Neural cell (in vitro differentiated cells): Measurements from ENCODE around the gene BCL7B. TPM values are rescaled to one million over a fixed set of nuclear protein-coding genes. Genes with fewer than 3 reads are reported as not detected.

ENCODE experiments used
- H2AFZ ChIP-seq: fragments of 200-600, 300-800 bp; sonication (generic), shearing (Covaris generic); 2 replicates; pipeline ENCODE4 v1.6.0; 2014; ENCODE audit warnings: low read depth, mild to moderate bottlenecking, antibody characterized with exemption, low read length, moderate library complexity
- H3F3A ChIP-seq: fragments of 200-600 bp; shearing (Covaris generic); 2 replicates; pipeline ENCODE4 v1.6.1; 2016; ENCODE audit warnings: mild to moderate bottlenecking, moderate library complexity, mixed read lengths, antibody characterized with exemption, low read length; ENCODE audit not compliant: insufficient read depth, poor library complexity, severe bottlenecking
- H3K27ac ChIP-seq: fragments of 200-600, 300-800 bp; sonication (generic), shearing (Covaris generic); 2 replicates; pipeline ENCODE4 v1.5.1; 2014; ENCODE audit warnings: mild to moderate bottlenecking, low read length, moderate library complexity
- H3K27me3 ChIP-seq: fragments of 300-800, 200-600 bp; sonication (generic), shearing (Covaris generic); 2 replicates; pipeline ENCODE4 v1.6.0; 2014; ENCODE audit warnings: mild to moderate bottlenecking, low read depth, low read length, moderate library complexity; ENCODE audit not compliant: insufficient read depth
- H3K36me3 ChIP-seq: fragments of 300-800, 200-600 bp; sonication (generic), shearing (Covaris generic); 2 replicates; pipeline ENCODE4 v1.5.1; 2014; ENCODE audit warnings: mild to moderate bottlenecking, antibody characterized with exemption, low read length, moderate library complexity; ENCODE audit not compliant: insufficient read depth
- H3K4me2 ChIP-seq: fragments of 300-800, 200-600 bp; sonication (generic), shearing (Covaris generic); 2 replicates; pipeline ENCODE4 v1.6.0; 2014; ENCODE audit warnings: mild to moderate bottlenecking, low read length
- H3K4me3 ChIP-seq: fragments of 300-800, 200-600 bp; sonication (generic), shearing (Covaris generic); 2 replicates; pipeline ENCODE4 v1.5.1; 2014; ENCODE audit warnings: mild to moderate bottlenecking, low read length, moderate library complexity
- H3K79me2 ChIP-seq: fragments of 200-600 bp; shearing (Covaris generic); replicated peaks from 2 replicates; pipeline ENCODE4 v1.6.0; 2014; ENCODE audit warnings: mild to moderate bottlenecking, low read length, moderate library complexity; ENCODE audit not compliant: insufficient read depth
- H3K9ac ChIP-seq: fragments of 300-800, 200-600 bp; sonication (generic), shearing (Covaris generic); 2 replicates; pipeline ENCODE4 v1.6.1; 2016; ENCODE audit warnings: mild to moderate bottlenecking, low read length, mixed read lengths
- H3K9me2 ChIP-seq: fragments of 200-600 bp; shearing (Covaris generic); 2 replicates; pipeline ENCODE4 v1.6.1; 2016; ENCODE audit warnings: mild to moderate bottlenecking, low read length, mixed read lengths; ENCODE audit not compliant: insufficient read depth
- H3K9me3 ChIP-seq: fragments of 200-600, 300-800 bp; sonication (generic), shearing (Covaris generic); 2 replicates; pipeline ENCODE4 v1.6.1; 2016; ENCODE audit warnings: mild to moderate bottlenecking, mixed run types, low read length, moderate library complexity, mixed read lengths
- H4K20me1 ChIP-seq: fragments of 200-600 bp; shearing (Covaris generic); 2 replicates; pipeline ENCODE4 v1.6.1; 2016; ENCODE audit warnings: mild to moderate bottlenecking, mixed run types; ENCODE audit not compliant: insufficient read depth
- EP300 ChIP-seq: fragments of 450-650 bp; conservative IDR thresholded peaks from 2 replicates; pipeline ENCODE4 v1.6.1; 2014; ENCODE audit warnings: antibody characterized with exemption, mild to moderate bottlenecking, moderate library complexity; ENCODE audit not compliant: poor library complexity, severe bottlenecking
- EZH2 ChIP-seq: fragments of 200-600, 300-800 bp; shearing (Covaris generic), sonication (generic); IDR thresholded peaks from 2 replicates; pipeline ENCODE4 v1.6.1; 2014; ENCODE audit warnings: antibody characterized with exemption, low read length, borderline replicate concordance, mild to moderate bottlenecking; ENCODE audit not compliant: insufficient read depth, poor library complexity, severe bottlenecking
- MXI1 ChIP-seq: fragments of 450-650 bp; conservative IDR thresholded peaks from 2 replicates; pipeline ENCODE4 v1.6.1; 2014; ENCODE audit warnings: antibody characterized with exemption, mild to moderate bottlenecking; ENCODE audit not compliant: poor library complexity, severe bottlenecking
- POLR2AphosphoS5 ChIP-seq: IDR thresholded peaks from 2 replicates; pipeline ENCODE4 v1.6.1; 2012
- RAD21 ChIP-seq: fragments of 450-650 bp; conservative IDR thresholded peaks from 2 replicates; pipeline ENCODE4 v1.6.1; 2014; ENCODE audit warnings: antibody characterized with exemption, mild to moderate bottlenecking, moderate library complexity
- SMC3 ChIP-seq: fragments of 450-650 bp; conservative IDR thresholded peaks from 2 replicates; pipeline ENCODE4 v1.6.1; 2014; ENCODE audit warnings: antibody characterized with exemption, mild to moderate bottlenecking, moderate library complexity; ENCODE audit not compliant: poor library complexity
- TAF1 ChIP-seq: IDR thresholded peaks from 2 replicates; pipeline ENCODE4 v1.6.1; 2012; ENCODE audit warnings: low read depth
- polyA plus RNA-seq: library from polyadenylated mRNA; depleted of rRNA; stranded (reverse); fragments of >200 nt; gene quantifications from 2 replicates; pipeline ENCODE4 v1.2.3, GENCODE V29; 2014
- TF ChIP-seq, protein P1 (sequence below): IDR thresholded peaks from 2 replicates; pipeline ENCODE4 v1.6.1; 2012; ENCODE audit warnings: borderline replicate concordance
- TF ChIP-seq, protein P2 (sequence below): fragments of 450-650 bp; IDR thresholded peaks from 2 replicates; pipeline ENCODE4 v1.5.1; 2014; ENCODE audit warnings: antibody characterized with exemption, mild to moderate bottlenecking, moderate library complexity; ENCODE audit not compliant: poor library complexity, severe bottlenecking

The BCL7B gene
- polyA plus RNA-seq, 1 donor from 2014 or later: 23.6 TPM

DNA sequence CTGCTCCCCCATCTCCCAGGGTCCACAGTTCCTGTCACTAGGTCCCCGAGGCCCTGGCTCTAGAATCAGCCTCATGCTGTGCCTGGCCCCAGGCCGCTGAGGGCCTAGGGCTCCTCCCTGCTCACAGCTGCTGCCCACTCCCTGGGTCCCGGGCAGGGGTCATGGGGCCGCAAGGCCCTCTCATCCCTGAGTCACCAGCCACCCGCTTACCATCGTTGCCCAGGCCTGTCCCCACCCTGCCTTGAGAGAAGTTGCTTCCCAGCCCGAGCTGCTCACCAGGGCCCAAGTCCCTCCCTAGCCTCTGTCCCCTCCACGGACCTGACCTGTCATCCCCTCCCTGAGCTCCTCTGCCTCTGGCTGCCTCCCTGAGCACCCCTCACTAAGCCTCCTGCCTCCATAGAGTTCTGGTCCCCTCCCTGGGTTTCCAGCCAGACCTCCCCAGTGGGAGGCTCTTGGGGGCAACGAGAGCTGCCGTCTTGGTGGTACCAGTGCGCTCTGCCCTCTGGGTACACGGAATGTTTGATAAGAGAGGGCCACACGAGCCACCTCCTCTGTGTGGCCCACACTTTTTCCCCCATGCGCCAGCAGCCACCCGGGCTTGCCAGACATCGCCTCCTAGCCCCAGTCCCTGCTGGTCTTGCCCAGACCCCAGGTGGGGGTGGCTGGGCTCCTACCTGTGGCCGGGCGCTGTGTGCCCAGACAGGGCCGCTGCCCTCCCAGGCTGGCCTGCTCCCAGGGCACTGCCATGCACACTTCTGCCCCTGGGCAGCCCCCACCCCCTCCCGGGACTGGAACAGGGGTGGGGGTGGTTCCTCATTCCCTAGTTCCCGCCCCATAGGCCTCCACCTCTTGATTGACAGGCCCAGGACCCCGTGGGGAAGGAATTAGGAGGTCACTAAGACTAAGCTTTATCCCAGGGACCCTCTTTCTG lies 45.5 kb upstream of the BCL7B start:
- no peaks in the 10 kb centered on the region for H3K9me2 ChIP-seq

DNA sequence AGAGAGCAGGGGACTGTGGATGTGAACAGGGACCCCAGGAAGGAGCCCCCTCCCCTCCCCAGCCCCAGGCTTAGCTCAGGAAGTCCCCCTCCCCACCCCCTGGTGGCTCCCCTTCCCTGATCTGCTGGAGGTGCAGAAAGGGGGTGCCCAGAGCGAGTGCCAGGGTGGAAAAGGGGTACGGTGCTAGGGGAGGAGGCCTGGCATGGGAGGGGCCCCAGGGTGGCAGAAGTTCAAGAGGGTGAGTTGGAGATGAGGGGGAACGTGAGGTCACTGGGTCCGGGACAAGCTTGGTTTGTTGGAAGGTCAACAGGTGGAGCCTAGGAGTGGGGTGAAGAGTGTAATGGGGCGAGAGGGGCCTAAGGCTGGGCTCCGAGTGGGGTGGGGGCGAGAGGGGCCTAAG lies 42.4 kb upstream of the BCL7B start:
- no peaks in the 10 kb centered on the region for H3K79me2 ChIP-seq
- H3K4me3 ChIP-seq: no peak overlapping the region
- no peak overlapping the region for H2AFZ ChIP-seq
- no peaks in the 10 kb centered on the region for H3K9me3 ChIP-seq
- H3K9me2 ChIP-seq: no peaks in the 10 kb centered on the region
- TF ChIP-seq RAD21: no peak
- no peak for TF ChIP-seq EP300
- TF ChIP-seq, protein P1, sequence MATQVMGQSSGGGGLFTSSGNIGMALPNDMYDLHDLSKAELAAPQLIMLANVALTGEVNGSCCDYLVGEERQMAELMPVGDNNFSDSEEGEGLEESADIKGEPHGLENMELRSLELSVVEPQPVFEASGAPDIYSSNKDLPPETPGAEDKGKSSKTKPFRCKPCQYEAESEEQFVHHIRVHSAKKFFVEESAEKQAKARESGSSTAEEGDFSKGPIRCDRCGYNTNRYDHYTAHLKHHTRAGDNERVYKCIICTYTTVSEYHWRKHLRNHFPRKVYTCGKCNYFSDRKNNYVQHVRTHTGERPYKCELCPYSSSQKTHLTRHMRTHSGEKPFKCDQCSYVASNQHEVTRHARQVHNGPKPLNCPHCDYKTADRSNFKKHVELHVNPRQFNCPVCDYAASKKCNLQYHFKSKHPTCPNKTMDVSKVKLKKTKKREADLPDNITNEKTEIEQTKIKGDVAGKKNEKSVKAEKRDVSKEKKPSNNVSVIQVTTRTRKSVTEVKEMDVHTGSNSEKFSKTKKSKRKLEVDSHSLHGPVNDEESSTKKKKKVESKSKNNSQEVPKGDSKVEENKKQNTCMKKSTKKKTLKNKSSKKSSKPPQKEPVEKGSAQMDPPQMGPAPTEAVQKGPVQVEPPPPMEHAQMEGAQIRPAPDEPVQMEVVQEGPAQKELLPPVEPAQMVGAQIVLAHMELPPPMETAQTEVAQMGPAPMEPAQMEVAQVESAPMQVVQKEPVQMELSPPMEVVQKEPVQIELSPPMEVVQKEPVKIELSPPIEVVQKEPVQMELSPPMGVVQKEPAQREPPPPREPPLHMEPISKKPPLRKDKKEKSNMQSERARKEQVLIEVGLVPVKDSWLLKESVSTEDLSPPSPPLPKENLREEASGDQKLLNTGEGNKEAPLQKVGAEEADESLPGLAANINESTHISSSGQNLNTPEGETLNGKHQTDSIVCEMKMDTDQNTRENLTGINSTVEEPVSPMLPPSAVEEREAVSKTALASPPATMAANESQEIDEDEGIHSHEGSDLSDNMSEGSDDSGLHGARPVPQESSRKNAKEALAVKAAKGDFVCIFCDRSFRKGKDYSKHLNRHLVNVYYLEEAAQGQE: no peak
- no peak for TF ChIP-seq EZH2
- TF ChIP-seq, protein P2, sequence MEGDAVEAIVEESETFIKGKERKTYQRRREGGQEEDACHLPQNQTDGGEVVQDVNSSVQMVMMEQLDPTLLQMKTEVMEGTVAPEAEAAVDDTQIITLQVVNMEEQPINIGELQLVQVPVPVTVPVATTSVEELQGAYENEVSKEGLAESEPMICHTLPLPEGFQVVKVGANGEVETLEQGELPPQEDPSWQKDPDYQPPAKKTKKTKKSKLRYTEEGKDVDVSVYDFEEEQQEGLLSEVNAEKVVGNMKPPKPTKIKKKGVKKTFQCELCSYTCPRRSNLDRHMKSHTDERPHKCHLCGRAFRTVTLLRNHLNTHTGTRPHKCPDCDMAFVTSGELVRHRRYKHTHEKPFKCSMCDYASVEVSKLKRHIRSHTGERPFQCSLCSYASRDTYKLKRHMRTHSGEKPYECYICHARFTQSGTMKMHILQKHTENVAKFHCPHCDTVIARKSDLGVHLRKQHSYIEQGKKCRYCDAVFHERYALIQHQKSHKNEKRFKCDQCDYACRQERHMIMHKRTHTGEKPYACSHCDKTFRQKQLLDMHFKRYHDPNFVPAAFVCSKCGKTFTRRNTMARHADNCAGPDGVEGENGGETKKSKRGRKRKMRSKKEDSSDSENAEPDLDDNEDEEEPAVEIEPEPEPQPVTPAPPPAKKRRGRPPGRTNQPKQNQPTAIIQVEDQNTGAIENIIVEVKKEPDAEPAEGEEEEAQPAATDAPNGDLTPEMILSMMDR: no peak
- no peak for TF ChIP-seq POLR2AphosphoS5
- no peak for TF ChIP-seq TAF1
- no peak for TF ChIP-seq MXI1
- no peak for TF ChIP-seq SMC3
- no peaks in the 10 kb centered on the region for H3K36me3 ChIP-seq
- no peaks in the 10 kb centered on the region for H3F3A ChIP-seq
- no peaks in the 10 kb centered on the region for H4K20me1 ChIP-seq
- H3K9ac ChIP-seq: no peak overlapping the region
- H3K27me3 ChIP-seq: no peaks in the 10 kb centered on the region
- H3K27ac ChIP-seq: no peak overlapping the region
- no peak overlapping the region for H3K4me2 ChIP-seq

More for the DNA sequence above, 45.5 kb upstream of the BCL7B start:
- Histone ChIP-seq H3K27ac (no peak overlapping the region), H3K79me2 (no peaks in the 10 kb centered on the region), H3K36me3 (no peaks in the 10 kb centered on the region), H3K4me2 (no peak overlapping the region), H3K9me3 (no peaks in the 10 kb centered on the region), H2AFZ (no peak overlapping the region), H3K4me3 (no peak overlapping the region), H3K9ac (no peak overlapping the region), H3F3A (no peaks in the 10 kb centered on the region), H4K20me1 (no peaks in the 10 kb centered on the region), H3K27me3 (no peaks in the 10 kb centered on the region)
- TF ChIP-seq TAF1 (no peak), POLR2AphosphoS5 (no peak), EP300 (no peak), MXI1 (no peak), SMC3 (no peak), RAD21 (no peak), EZH2 (no peak)
- TF ChIP-seq, protein P1: no peak
- TF ChIP-seq, protein P2: no peak
